Measurements from ENCODE around the gene FMO1.
"Not testable (repeated sequence)": the region's sequence is repeated elsewhere in the genome, so short reads cannot be mapped to it uniquely, and the experiment has no call there.

FMO1 gene

DNA sequence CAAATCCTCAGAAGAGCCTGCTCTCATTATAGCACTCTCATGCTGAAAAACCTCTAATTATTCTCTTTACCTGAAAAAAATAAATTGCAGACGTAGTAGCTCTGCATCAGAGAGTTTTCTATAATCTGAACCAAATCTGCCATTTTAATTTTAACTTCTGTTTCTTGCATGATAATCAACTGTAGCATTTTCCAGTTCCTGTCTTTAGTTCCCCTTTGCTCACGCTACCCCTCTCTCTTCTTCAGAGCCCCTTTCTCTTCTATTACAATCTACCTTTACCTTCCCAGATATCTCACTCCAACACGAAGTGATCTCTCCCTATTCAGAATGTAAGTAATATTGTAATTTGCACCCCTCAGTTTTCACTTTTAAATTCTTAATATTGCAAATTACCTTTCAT, 31.4 kb downstream of the FMO1 start:
- Histone ChIP-seq H3K36me3 (ENCODE audit: control insufficient read depth in 2 of 2, insufficient read depth in 2 of 2, low read length in 2 of 2) (no peaks in the 10 kb centered on the region), H3K27me3 (ENCODE audit: control insufficient read depth in 1 of 2, insufficient read depth in 2 of 2, low read length in 2 of 2) (no peaks in the 10 kb centered on the region), H3K9me3 (ENCODE audit: control insufficient read depth in 2 of 2, low read length in 2 of 2) (no peaks in the 10 kb centered on the region), H3K27ac (ENCODE audit: low read length) (no peak overlapping the region), H3K9ac (ENCODE audit: low read length in 2 of 2) (no peak overlapping the region), H3K4me1 (ENCODE audit: control insufficient read depth, insufficient read depth, low read length) (no peaks in the 10 kb centered on the region), H3K4me3 (ENCODE audit: low read length in 2 of 2) (no peak overlapping the region)

GRCh38 chr1:171280599-171280998, 32.3 kb downstream of the FMO1 start:
- no peak overlapping the region for H3K27ac ChIP-seq (ENCODE audit: low read length)
- H3K4me3 ChIP-seq (ENCODE audit: low read length in 2 of 2): no peak overlapping the region
- H3K36me3 ChIP-seq (ENCODE audit: control insufficient read depth in 2 of 2, insufficient read depth in 2 of 2, low read length in 2 of 2): no peaks in the 10 kb centered on the region
- H3K4me1 ChIP-seq (ENCODE audit: control insufficient read depth, insufficient read depth, low read length): no peaks in the 10 kb centered on the region
- H3K9ac ChIP-seq (ENCODE audit: low read length in 2 of 2): no peak overlapping the region
- H3K9me3 ChIP-seq (ENCODE audit: control insufficient read depth in 2 of 2, low read length in 2 of 2): no peaks in the 10 kb centered on the region
- H3K27me3 ChIP-seq (ENCODE audit: control insufficient read depth in 1 of 2, insufficient read depth in 2 of 2, low read length in 2 of 2): no peaks in the 10 kb centered on the region

DNA sequence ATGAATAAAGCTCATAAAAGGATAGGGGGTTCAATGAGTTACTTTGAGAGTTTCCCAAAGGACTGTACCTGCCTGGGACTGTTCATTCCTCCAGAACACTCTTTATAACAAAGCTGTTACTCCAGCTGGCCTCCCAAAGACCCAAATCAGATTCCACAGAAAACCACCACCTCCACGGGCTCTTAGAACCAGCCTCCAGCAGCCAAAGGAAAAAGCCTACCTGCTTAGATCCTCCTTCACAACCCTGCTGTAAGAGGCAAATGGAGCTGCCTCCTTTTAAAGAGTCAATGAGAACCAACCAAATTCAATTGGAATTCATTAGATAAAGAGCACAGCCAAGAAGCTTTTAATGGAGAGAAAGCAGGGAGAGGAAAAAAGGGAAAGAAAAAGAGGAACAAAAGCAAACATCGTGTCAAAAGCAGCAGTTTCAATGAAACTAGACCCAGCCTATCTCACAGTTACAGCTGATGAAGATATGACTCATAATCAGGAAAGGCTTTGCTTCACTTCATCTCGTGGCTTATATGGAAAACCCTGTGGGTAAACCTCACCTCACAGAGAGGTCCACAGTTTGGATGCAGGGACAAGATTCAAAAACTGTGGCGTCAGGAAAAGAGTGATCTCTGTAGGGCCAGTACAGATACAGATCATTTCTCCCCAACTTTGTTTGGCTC, 37.9 kb downstream of the FMO1 start:
- Histone ChIP-seq H3K36me3 (ENCODE audit: control insufficient read depth in 2 of 2, insufficient read depth in 2 of 2, low read length in 2 of 2) (no peaks in the 10 kb centered on the region), H3K27ac (ENCODE audit: low read length) (no peak overlapping the region), H3K9me3 (ENCODE audit: control insufficient read depth in 2 of 2, low read length in 2 of 2) (no peaks in the 10 kb centered on the region), H3K4me3 (ENCODE audit: low read length in 2 of 2) (no peak overlapping the region), H3K27me3 (ENCODE audit: control insufficient read depth in 1 of 2, insufficient read depth in 2 of 2, low read length in 2 of 2) (no peaks in the 10 kb centered on the region), H3K9ac (ENCODE audit: low read length in 2 of 2) (no peak overlapping the region), H3K4me1 (ENCODE audit: control insufficient read depth, insufficient read depth, low read length) (no peaks in the 10 kb centered on the region)

- no peak overlapping the region for H3K27ac ChIP-seq (ENCODE audit: low read length)
- no peaks in the 10 kb centered on the region for H3K27me3 ChIP-seq (ENCODE audit: control insufficient read depth in 1 of 2, insufficient read depth in 2 of 2, low read length in 2 of 2)
- H3K4me1 ChIP-seq (ENCODE audit: control insufficient read depth, insufficient read depth, low read length): no peaks in the 10 kb centered on the region
- H3K9me3 ChIP-seq (ENCODE audit: control insufficient read depth in 2 of 2, low read length in 2 of 2): no peaks in the 10 kb centered on the region
- H3K36me3 ChIP-seq (ENCODE audit: control insufficient read depth in 2 of 2, insufficient read depth in 2 of 2, low read length in 2 of 2): no peaks in the 10 kb centered on the region
- no peak overlapping the region for H3K4me3 ChIP-seq (ENCODE audit: low read length in 2 of 2)
- no peak overlapping the region for H3K9ac ChIP-seq (ENCODE audit: low read length in 2 of 2)
Measured at GRCh38 chr1:171290621-171291020, 42.3 kb downstream of the FMO1 start.

- Histone ChIP-seq H3K4me3 (ENCODE audit: low read length in 2 of 2) (no peak overlapping the region), H3K4me1 (ENCODE audit: control insufficient read depth, insufficient read depth, low read length) (no peaks in the 10 kb centered on the region), H3K9ac (ENCODE audit: low read length in 2 of 2) (no peak overlapping the region), H3K27me3 (ENCODE audit: control insufficient read depth in 1 of 2, insufficient read depth in 2 of 2, low read length in 2 of 2) (no peaks in the 10 kb centered on the region), H3K36me3 (ENCODE audit: control insufficient read depth in 2 of 2, insufficient read depth in 2 of 2, low read length in 2 of 2) (no peaks in the 10 kb centered on the region), H3K27ac (ENCODE audit: low read length) (no peak overlapping the region), H3K9me3 (ENCODE audit: control insufficient read depth in 2 of 2, low read length in 2 of 2) (no peaks in the 10 kb centered on the region)
Measured at GRCh38 chr1:171292799-171293198, 44.5 kb downstream of the FMO1 start.

DNA sequence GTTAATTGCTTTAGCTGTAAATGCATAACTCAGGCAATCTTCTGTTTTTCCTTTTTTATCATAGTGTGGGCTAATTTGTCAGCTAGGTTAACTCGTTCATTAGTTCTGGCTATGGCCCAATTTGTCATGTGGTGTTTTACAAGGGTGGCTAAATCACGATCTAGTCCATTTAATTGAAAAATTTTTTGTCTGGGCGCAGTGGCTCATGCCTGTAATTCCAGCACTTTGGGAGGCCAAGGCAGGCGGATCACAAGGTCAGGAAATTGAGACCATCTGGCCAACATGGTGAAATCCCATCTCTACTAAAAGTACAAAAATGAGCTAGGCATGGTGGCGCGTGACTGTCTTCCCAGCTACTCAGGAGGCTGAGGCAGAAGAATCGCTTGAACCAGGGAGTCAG, 47.1 kb downstream of the FMO1 start:
- H3K27me3 ChIP-seq (ENCODE audit: control insufficient read depth in 1 of 2, insufficient read depth in 2 of 2, low read length in 2 of 2); H3K27ac ChIP-seq (ENCODE audit: low read length); H3K4me3 ChIP-seq (ENCODE audit: low read length in 2 of 2); H3K36me3 ChIP-seq (ENCODE audit: control insufficient read depth in 2 of 2, insufficient read depth in 2 of 2, low read length in 2 of 2); H3K4me1 ChIP-seq (ENCODE audit: control insufficient read depth, insufficient read depth, low read length); H3K9ac ChIP-seq (ENCODE audit: low read length in 2 of 2); H3K9me3 ChIP-seq (ENCODE audit: control insufficient read depth in 2 of 2, low read length in 2 of 2): not testable (repeated sequence)

DNA sequence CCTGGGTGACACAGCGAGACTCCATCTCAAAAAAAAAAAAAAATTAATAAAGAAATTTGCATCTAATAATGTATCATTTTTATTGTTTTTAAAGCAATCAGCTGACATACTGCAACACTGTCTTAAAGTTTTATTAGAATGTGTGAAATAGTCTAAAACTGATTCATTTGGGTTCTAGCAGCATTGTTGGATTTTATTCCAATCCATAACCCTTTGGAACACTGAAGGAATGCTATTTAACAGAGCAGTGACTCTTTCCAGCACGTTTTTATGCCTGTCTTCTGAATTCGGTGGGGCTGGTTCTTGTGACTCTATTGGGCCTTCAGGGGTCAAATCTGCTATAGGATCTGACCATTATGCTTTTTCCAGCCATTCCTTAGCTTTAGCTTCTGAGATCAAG, 47.5 kb downstream of the FMO1 start:
- H3K27ac ChIP-seq (ENCODE audit: low read length): no peak overlapping the region
- no peaks in the 10 kb centered on the region for H3K36me3 ChIP-seq (ENCODE audit: control insufficient read depth in 2 of 2, insufficient read depth in 2 of 2, low read length in 2 of 2)
- H3K27me3 ChIP-seq (ENCODE audit: control insufficient read depth in 1 of 2, insufficient read depth in 2 of 2, low read length in 2 of 2): peaks cover 0 to 3% of the 10 kb centered on the region in 2 donors

DNA sequence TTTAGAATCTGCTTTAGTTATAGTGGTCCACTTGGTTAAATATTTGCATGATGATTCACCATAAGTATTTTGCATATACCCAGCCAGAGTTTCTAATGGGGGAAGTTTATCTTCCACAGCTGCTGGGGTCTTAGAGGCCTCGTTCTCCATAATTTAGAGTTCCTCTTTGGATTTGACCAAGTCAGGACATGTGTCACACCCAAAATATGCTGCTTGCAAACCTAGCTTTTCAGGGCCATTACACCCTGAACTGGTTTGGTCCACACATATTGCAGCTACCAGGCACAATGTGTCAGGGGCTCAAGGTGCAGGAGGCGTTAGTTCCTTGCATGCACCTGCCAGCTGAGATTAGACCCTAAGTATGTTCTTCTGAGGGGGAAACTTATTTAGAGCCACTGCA, 48.6 kb downstream of the FMO1 start:
- no peak overlapping the region for H3K27ac ChIP-seq (ENCODE audit: low read length)
- H3K9me3 ChIP-seq (ENCODE audit: control insufficient read depth in 2 of 2, low read length in 2 of 2): peaks cover 0 to 6% of the 10 kb centered on the region in 2 donors
- no peak overlapping the region for H3K9ac ChIP-seq (ENCODE audit: low read length in 2 of 2)
- H3K4me1 ChIP-seq (ENCODE audit: control insufficient read depth, insufficient read depth, low read length): no peaks in the 10 kb centered on the region
- H3K4me3 ChIP-seq (ENCODE audit: low read length in 2 of 2): no peak overlapping the region
- H3K27me3 ChIP-seq (ENCODE audit: control insufficient read depth in 1 of 2, insufficient read depth in 2 of 2, low read length in 2 of 2): peaks cover 0 to 3% of the 10 kb centered on the region in 2 donors
- H3K36me3 ChIP-seq (ENCODE audit: control insufficient read depth in 2 of 2, insufficient read depth in 2 of 2, low read length in 2 of 2): no peaks in the 10 kb centered on the region

More for the DNA sequence above, 47.5 kb downstream of the FMO1 start:
- no peak overlapping the region for H3K9ac ChIP-seq (ENCODE audit: low read length in 2 of 2)
- H3K4me1 ChIP-seq (ENCODE audit: control insufficient read depth, insufficient read depth, low read length): no peaks in the 10 kb centered on the region
- H3K9me3 ChIP-seq (ENCODE audit: control insufficient read depth in 2 of 2, low read length in 2 of 2): peaks cover 0 to 6% of the 10 kb centered on the region in 2 donors
- no peak overlapping the region for H3K4me3 ChIP-seq (ENCODE audit: low read length in 2 of 2)

- Histone ChIP-seq H3K4me3 (ENCODE audit: low read length in 2 of 2) (no peak overlapping the region), H3K27ac (ENCODE audit: low read length) (no peak overlapping the region), H3K9ac (ENCODE audit: low read length in 2 of 2) (no peak overlapping the region), H3K36me3 (ENCODE audit: control insufficient read depth in 2 of 2, insufficient read depth in 2 of 2, low read length in 2 of 2) (no peaks in the 10 kb centered on the region), H3K4me1 (ENCODE audit: control insufficient read depth, insufficient read depth, low read length) (no peaks in the 10 kb centered on the region), H3K27me3 (ENCODE audit: control insufficient read depth in 1 of 2, insufficient read depth in 2 of 2, low read length in 2 of 2) (peaks cover 0 to 3% of the 10 kb centered on the region in 2 donors), H3K9me3 (ENCODE audit: control insufficient read depth in 2 of 2, low read length in 2 of 2) (peaks cover 0 to 6% of the 10 kb centered on the region in 2 donors)
Measured at GRCh38 chr1:171298696-171299095, 50.4 kb downstream of the FMO1 start.

GRCh38 chr1:171299342-171299741, 51.0 kb downstream of the FMO1 start:
- no peak overlapping the region for H3K9ac ChIP-seq (ENCODE audit: low read length in 2 of 2)
- no peak overlapping the region for H3K27ac ChIP-seq (ENCODE audit: low read length)
- no peaks in the 10 kb centered on the region for H3K36me3 ChIP-seq (ENCODE audit: control insufficient read depth in 2 of 2, insufficient read depth in 2 of 2, low read length in 2 of 2)

DNA sequence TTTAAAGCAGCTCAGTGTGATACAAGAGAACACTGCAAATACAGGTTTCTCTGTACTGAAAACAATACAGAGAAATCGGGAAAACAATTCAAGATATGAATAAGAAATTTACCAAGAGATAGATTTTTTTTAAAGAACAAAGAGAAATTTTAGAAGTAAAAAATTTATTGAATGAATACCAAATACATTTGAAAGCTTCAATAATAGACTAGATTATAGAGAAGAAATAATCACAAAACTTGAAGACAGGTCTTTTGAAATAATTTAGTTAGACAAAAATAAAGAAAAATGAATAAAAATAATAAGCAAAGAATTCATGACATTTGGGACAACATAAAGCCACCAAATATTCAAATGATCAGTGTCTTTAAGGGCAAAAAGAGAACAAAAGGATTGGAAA, 52.1 kb downstream of the FMO1 start:
- H3K27ac ChIP-seq (ENCODE audit: low read length): no peak overlapping the region
- no peaks in the 10 kb centered on the region for H3K4me1 ChIP-seq (ENCODE audit: control insufficient read depth, insufficient read depth, low read length)
- H3K36me3 ChIP-seq (ENCODE audit: control insufficient read depth in 2 of 2, insufficient read depth in 2 of 2, low read length in 2 of 2): no peaks in the 10 kb centered on the region
- H3K9me3 ChIP-seq (ENCODE audit: control insufficient read depth in 2 of 2, low read length in 2 of 2): peaks cover 0 to 6% of the 10 kb centered on the region in 2 donors
- no peak overlapping the region for H3K4me3 ChIP-seq (ENCODE audit: low read length in 2 of 2)
- peaks cover 0 to 3% of the 10 kb centered on the region in 2 donors for H3K27me3 ChIP-seq (ENCODE audit: control insufficient read depth in 1 of 2, insufficient read depth in 2 of 2, low read length in 2 of 2)
- H3K9ac ChIP-seq (ENCODE audit: low read length in 2 of 2): no peak overlapping the region

More at GRCh38 chr1:171299342-171299741, 51.0 kb downstream of the FMO1 start:
- Histone ChIP-seq H3K9me3 (ENCODE audit: control insufficient read depth in 2 of 2, low read length in 2 of 2) (peaks cover 0 to 6% of the 10 kb centered on the region in 2 donors), H3K27me3 (ENCODE audit: control insufficient read depth in 1 of 2, insufficient read depth in 2 of 2, low read length in 2 of 2) (peaks cover 0 to 3% of the 10 kb centered on the region in 2 donors), H3K4me3 (ENCODE audit: low read length in 2 of 2) (no peak overlapping the region), H3K4me1 (ENCODE audit: control insufficient read depth, insufficient read depth, low read length) (no peaks in the 10 kb centered on the region)
